WTC11 (cell line): Measurements from ENCODE around the gene SLC25A26.
"Not testable (repeated sequence)": the region's sequence is repeated elsewhere in the genome, so short reads cannot be mapped to it uniquely, and the experiment has no call there.

Experiments
- SMAD4 ChIP-seq: sonication (generic); formaldehyde crosslinking; IDR thresholded peaks from 2 replicates; pipeline ENCODE4 v1.8.0; 2022; ENCODE audit warnings: mild to moderate bottlenecking, missing genetic modification reagents
- TEAD4 ChIP-seq: sonication (generic); formaldehyde crosslinking; IDR thresholded peaks from 2 replicates; pipeline ENCODE4 v1.8.0; 2022; ENCODE audit warnings: mild to moderate bottlenecking, missing genetic modification reagents
- TF ChIP-seq, protein P1 (sequence below): fragments of 200-600 bp; IDR thresholded peaks from 2 replicates; pipeline ENCODE4 v1.8.0; 2022; ENCODE audit warnings: antibody characterized with exemption

DNA sequence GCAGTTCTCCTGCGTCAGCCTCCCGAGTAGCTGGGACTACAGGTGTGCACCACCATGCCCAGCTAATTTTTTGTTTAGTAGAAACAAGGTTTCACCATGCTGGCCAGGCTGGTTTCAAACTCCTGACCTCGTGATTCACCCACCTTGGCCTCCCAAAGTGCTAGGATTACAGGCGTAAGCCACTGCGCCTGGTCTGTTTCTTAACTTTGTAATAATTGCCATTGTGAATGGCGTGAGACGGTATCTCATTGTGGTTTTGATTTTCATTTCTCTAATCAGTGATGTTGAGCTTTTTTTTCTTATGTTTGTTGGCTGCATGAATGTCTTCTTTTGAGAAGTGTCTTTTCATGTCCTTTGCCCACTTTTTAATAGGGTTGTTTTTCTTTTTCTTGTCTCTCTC is 85.3 kb downstream of the SLC25A26 start:
- TF ChIP-seq, protein P1, sequence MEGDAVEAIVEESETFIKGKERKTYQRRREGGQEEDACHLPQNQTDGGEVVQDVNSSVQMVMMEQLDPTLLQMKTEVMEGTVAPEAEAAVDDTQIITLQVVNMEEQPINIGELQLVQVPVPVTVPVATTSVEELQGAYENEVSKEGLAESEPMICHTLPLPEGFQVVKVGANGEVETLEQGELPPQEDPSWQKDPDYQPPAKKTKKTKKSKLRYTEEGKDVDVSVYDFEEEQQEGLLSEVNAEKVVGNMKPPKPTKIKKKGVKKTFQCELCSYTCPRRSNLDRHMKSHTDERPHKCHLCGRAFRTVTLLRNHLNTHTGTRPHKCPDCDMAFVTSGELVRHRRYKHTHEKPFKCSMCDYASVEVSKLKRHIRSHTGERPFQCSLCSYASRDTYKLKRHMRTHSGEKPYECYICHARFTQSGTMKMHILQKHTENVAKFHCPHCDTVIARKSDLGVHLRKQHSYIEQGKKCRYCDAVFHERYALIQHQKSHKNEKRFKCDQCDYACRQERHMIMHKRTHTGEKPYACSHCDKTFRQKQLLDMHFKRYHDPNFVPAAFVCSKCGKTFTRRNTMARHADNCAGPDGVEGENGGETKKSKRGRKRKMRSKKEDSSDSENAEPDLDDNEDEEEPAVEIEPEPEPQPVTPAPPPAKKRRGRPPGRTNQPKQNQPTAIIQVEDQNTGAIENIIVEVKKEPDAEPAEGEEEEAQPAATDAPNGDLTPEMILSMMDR: not testable (repeated sequence)
- not testable (repeated sequence) for TF ChIP-seq SMAD4, TEAD4 (CRISPR knock-in tag)
